Measurements from ENCODE around the gene TLX1.

- TF ChIP-seq, protein P1, sequence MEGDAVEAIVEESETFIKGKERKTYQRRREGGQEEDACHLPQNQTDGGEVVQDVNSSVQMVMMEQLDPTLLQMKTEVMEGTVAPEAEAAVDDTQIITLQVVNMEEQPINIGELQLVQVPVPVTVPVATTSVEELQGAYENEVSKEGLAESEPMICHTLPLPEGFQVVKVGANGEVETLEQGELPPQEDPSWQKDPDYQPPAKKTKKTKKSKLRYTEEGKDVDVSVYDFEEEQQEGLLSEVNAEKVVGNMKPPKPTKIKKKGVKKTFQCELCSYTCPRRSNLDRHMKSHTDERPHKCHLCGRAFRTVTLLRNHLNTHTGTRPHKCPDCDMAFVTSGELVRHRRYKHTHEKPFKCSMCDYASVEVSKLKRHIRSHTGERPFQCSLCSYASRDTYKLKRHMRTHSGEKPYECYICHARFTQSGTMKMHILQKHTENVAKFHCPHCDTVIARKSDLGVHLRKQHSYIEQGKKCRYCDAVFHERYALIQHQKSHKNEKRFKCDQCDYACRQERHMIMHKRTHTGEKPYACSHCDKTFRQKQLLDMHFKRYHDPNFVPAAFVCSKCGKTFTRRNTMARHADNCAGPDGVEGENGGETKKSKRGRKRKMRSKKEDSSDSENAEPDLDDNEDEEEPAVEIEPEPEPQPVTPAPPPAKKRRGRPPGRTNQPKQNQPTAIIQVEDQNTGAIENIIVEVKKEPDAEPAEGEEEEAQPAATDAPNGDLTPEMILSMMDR (IDR thresholded peaks at IDR 0.05), result no peak
- no peak for TF ChIP-seq POLR2A (IDR thresholded peaks at IDR 0.05)
- TF ChIP-seq POLR2AphosphoS5 (IDR thresholded peaks at IDR 0.05), result no peak
These were observed 3.4 kb downstream of the TLX1 start for GRCh38 chr10:101134299-101135127.
